Endothelial cell of umbilical vein (primary cell): ENCODE results near the gene PARP12. TPM values are rescaled to one million over a fixed set of nuclear protein-coding genes. Genes with fewer than 3 reads are reported as not detected.

Experiments
- BruUV-seq: library from RNA; stranded (reverse); fragments of 400-500 nt; replicated peaks from 2 replicates; lab custom pipeline; 2021; lab: Mats Ljungman, UMichigan
- CTCF ChIA-PET: fragments of 300-600, 350-600 bp; sonication (Branson Sonifier 250); formaldehyde crosslinking; loops from one replicate; lab custom pipeline; 2021; ENCODE audit warnings: antibody characterized with exemption, inconsistent platforms; lab: Charles Lee
- POLR2A ChIA-PET: fragments of 300-600, 350-600 bp; sonication (Branson Sonifier 250); formaldehyde crosslinking; loops from one replicate; lab custom pipeline; 2021; ENCODE audit warnings: antibody characterized with exemption, inconsistent platforms; lab: Charles Lee
- DNase-seq: peaks from one replicate; pipeline ENCODE4 v3.0.0-alpha.2; 2011; ENCODE audit warnings: low read depth, low spot score
- FAIRE-seq: peaks from 2 replicates; lab custom pipeline; 2011; peaks lifted over from hg19 to GRCh38; lab: Jason Lieb, UNC
- H2AFZ ChIP-seq: 2 replicates; pipeline ENCODE4 v1.6.0; 2012; ENCODE audit warnings: low read depth, low read length, control low read depth, inconsistent platforms
- H3K27ac ChIP-seq: 2 replicates; pipeline ENCODE4 v1.5.1; 2011; ENCODE audit warnings: low read depth, mild to moderate bottlenecking, control low read depth, low read length, moderate library complexity; ENCODE audit not compliant: insufficient read depth
- H3K27me3 ChIP-seq, 2 experiments: 2 replicates each; pipeline versions ENCODE4 v1.6.0 to v1.6.1; 2011; ENCODE audit warnings: low read length in 2 of 2, mixed read lengths in 1 of 2; ENCODE audit not compliant: control insufficient read depth in 2 of 2, insufficient read depth in 2 of 2
- H3K36me3 ChIP-seq, 2 experiments: 2 replicates in 1 of 2; 3 replicates in 1 of 2; pipeline ENCODE4 v1.5.1; 2011; ENCODE audit warnings: low read length in 2 of 2, mild to moderate bottlenecking in 1 of 2, moderate library complexity in 1 of 2; ENCODE audit not compliant: control insufficient read depth in 2 of 2, insufficient read depth in 2 of 2; ENCODE audit errors: extremely low read depth in 1 of 2
- H3K4me1 ChIP-seq: 3 replicates; pipeline ENCODE4 v1.5.1; 2011; ENCODE audit warnings: mild to moderate bottlenecking, low read length; ENCODE audit not compliant: control insufficient read depth, insufficient read depth; ENCODE audit errors: extremely low read depth
- H3K4me2 ChIP-seq: 2 replicates; pipeline ENCODE4 v1.6.1; 2011; ENCODE audit warnings: low read length, control low read depth, mixed read lengths; ENCODE audit not compliant: insufficient read depth
- H3K4me3 ChIP-seq, 3 experiments: fragments of 200-600 bp in 1 of 3; sonication (generic), shearing (Covaris generic) in 1 of 3; replicated peaks in 1 of 3; 2 replicates each; pipeline ENCODE4 v1.5.1; 2011 to 2016; ENCODE audit warnings: control low read depth in 3 of 3, low read length in 3 of 3, mild to moderate bottlenecking in 2 of 3, inconsistent platforms in 1 of 3, low read depth in 1 of 3, moderate library complexity in 1 of 3; ENCODE audit not compliant: insufficient read depth in 1 of 3
- H3K79me2 ChIP-seq: 2 replicates; pipeline ENCODE4 v1.6.0; 2012; ENCODE audit warnings: low read length, inconsistent platforms; ENCODE audit not compliant: control insufficient read depth, insufficient read depth
- H3K9ac ChIP-seq: replicated peaks from 2 replicates; pipeline ENCODE3; 2011; ENCODE audit warnings: low read length, control low read depth; ENCODE audit not compliant: insufficient read depth; ENCODE audit errors: extremely low read depth
- H3K9me1 ChIP-seq: replicated peaks from 3 replicates; pipeline ENCODE4 v1.6.0; 2011; ENCODE audit warnings: mild to moderate bottlenecking, low read length; ENCODE audit not compliant: control insufficient read depth, insufficient read depth; ENCODE audit errors: extremely low read depth
- H3K9me3 ChIP-seq: replicated peaks from 2 replicates; pipeline ENCODE4 v1.5.1; 2012; ENCODE audit warnings: low read length, inconsistent platforms; ENCODE audit not compliant: control insufficient read depth, insufficient read depth
- H4K20me1 ChIP-seq: replicated peaks from 2 replicates; pipeline ENCODE3; 2011; ENCODE audit warnings: mild to moderate bottlenecking, low read length; ENCODE audit not compliant: control insufficient read depth, insufficient read depth; ENCODE audit errors: extremely low read depth
- CTCF ChIP-seq, 2 donors: IDR thresholded peaks; 1 replicate in 1 of 2; 2 replicates in 1 of 2; pipeline ENCODE4 v1.5.1; 2011; ENCODE audit warnings: low read length in 2 of 2, mild to moderate bottlenecking in 2 of 2, moderate library complexity in 2 of 2, control low read depth in 1 of 2, inconsistent platforms in 1 of 2, low read depth in 1 of 2; ENCODE audit not compliant: insufficient read depth in 1 of 2; ENCODE audit errors: extremely low read depth in 1 of 2
- EZH2 ChIP-seq: IDR thresholded peaks from 2 replicates; pipeline ENCODE4 v1.6.1; 2012; ENCODE audit warnings: borderline replicate concordance, low read depth, mild to moderate bottlenecking, moderate library complexity, low read length, inconsistent platforms; ENCODE audit not compliant: severe bottlenecking
- MAX ChIP-seq: IDR thresholded peaks from 2 replicates; pipeline ENCODE4 v1.6.1; 2011; ENCODE audit not compliant: insufficient read depth, insufficient read length
- MYC ChIP-seq: IDR thresholded peaks from one replicate; pipeline ENCODE4 v1.6.1; 2011; ENCODE audit warnings: mild to moderate bottlenecking, low read depth, low read length
- POLR2A ChIP-seq: IDR thresholded peaks from 2 replicates; pipeline ENCODE4 v1.6.1; 2012; ENCODE audit warnings: low read depth, mild to moderate bottlenecking, control low read depth, low read length
- POLR2AphosphoS5 ChIP-seq: IDR thresholded peaks from 2 replicates; pipeline ENCODE4 v1.6.1; 2012; ENCODE audit warnings: low read depth, mild to moderate bottlenecking, control low read depth, low read length, moderate library complexity; ENCODE audit not compliant: insufficient read depth
- dilution Hi-C: fragments of 300-500 bp; cut with MboI; formaldehyde crosslinking; loops from one replicate; pipeline ENCODE4 v1.15.0; 2019; ENCODE audit warnings: low sequenced_read_pairs; ENCODE audit not compliant: extremely low pct_ligation_motif_present
- intact Hi-C: fragments of 100-400 bp; cut with micrococcal nuclease; formaldehyde crosslinking; loops from one replicate; pipeline ENCODE4 v1.10.0; 2022
- polyA plus RNA-seq, 4 experiments: library from polyadenylated mRNA; depleted of rRNA in 3 of 4; stranded (reverse) in 3 of 4; unstranded in 1 of 4; fragments of >200 nt; gene quantifications; 2 replicates each; pipeline versions ENCODE4 v1.2.1 to v1.2.3, GENCODE V29; 2011 to 2012; ENCODE audit warnings: missing spikeins in 1 of 4
- total RNA-seq: library from RNA; stranded (reverse); gene quantifications from 2 replicates; pipeline ENCODE4 v1.2.3, GENCODE V29; 2021

The PARP12 gene
- total and polyA plus RNA-seq, 2 donors (not counting 3 experiments of a cell fraction or from before 2014, with no cell fraction given), result 65.4 to 83.2 TPM

- peak overlapping the region; percentile 56 for H3K9ac ChIP-seq
- FAIRE-seq (no peak), DNase-seq (no peak)
- CTCF ChIA-PET, result interaction anchor here (2.5 kb wide), 1 partner anchor 10 kb away, joined by 6 read pairs; no protein-coding TSS in a partner anchor
- TF ChIP-seq CTCF (IDR thresholded peaks at IDR 0.05; ENCODE audit: extremely low read depth in 1 of 2, insufficient read depth in 1 of 2, low read depth in 1 of 2, low read length in 2 of 2) (no peak), POLR2A (no peak), POLR2AphosphoS5 (no peak), MAX (no peak), EZH2 (no peak), MYC (no peak)
- H3K4me2 ChIP-seq, result peak overlapping the region; percentile 60
- POLR2A ChIA-PET, result interaction anchor here (1.3 kb wide), 1 partner anchor 12 kb away, joined by 5 read pairs; no protein-coding TSS in a partner anchor
- no peaks in the 10 kb centered on the region for H4K20me1 ChIP-seq
- H3K4me1 ChIP-seq, result peaks cover 24% of the 10 kb centered on the region
- H3K79me2 ChIP-seq, result no peaks in the 10 kb centered on the region
- no peak overlapping the region for H3K4me3 ChIP-seq
- H2AFZ ChIP-seq, result no peak overlapping the region
- no peaks in the 10 kb centered on the region for H3K27me3 ChIP-seq
- intact Hi-C loops, result loop anchor here (1.0 to 10.0 kb wide), 4 partner anchors 10 to 1626 kb away; no protein-coding TSS in a partner anchor
- H3K36me3 ChIP-seq, result peaks cover 5 to 6% of the 10 kb centered on the region in 2 experiments
- BruUV-seq, result no TSS peak
- H3K9me1 ChIP-seq, result no peaks in the 10 kb centered on the region
- dilution Hi-C loops, result no loop called here
- H3K27ac ChIP-seq, result peak overlapping the region; percentile 72
- no peaks in the 10 kb centered on the region for H3K9me3 ChIP-seq
These were observed 13.8 kb downstream of the PARP12 start for GRCh38 chr7:140048989-140049338.
